ENCODE results near the gene RIOK3. TPM values are rescaled to one million over a fixed set of nuclear protein-coding genes. Genes with fewer than 3 reads are reported as not detected.

Gene RIOK3
- total RNA-seq, 5 donors from 2014 or later (not counting 1 experiment from before 2014, with no cell fraction given), result 63.1 to 99.2 (median 65.3) TPM

DNA sequence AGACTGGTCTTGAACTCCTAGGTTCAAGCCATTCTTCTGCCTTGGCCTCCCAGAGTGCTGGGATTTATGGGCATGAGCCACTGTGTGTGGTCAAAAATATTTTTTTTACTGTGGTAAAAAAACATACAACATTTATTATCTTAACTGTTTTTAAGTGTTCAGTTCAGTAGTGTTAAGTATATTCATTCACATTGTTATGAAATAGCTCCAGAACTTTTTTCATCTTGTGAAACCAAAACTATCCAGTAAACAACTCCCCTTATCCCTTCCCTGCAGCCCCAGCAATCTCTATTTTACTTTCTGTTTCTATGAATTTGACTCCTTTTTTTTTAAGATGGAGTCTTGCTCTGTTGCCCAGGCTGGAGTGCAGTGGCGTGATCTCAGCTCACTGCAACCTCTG lies 59.6 kb downstream of the RIOK3 start:
- H3K4me1 Mint-ChIP-seq, result peaks cover 27 to 35% (median 33%) of the 10 kb centered on the region in 3 donors
- no peak for DNase-seq
- no CpG with 5 or more reads among the region's 1 CpG for WGBS (ENCODE audit: insufficient coverage)
- H3K27me3 ChIP-seq (replicated peaks in 1 of 2; ENCODE audit: control insufficient read depth in 2 of 2, extremely low read depth in 1 of 2, insufficient read depth in 2 of 2, low read length in 1 of 2), result no peaks in the 10 kb centered on the region
- H3K36me3 ChIP-seq (ENCODE audit: control insufficient read depth in 2 of 2, extremely low read depth in 1 of 2, insufficient read depth in 1 of 2, low read length in 1 of 2), result peaks cover 6 to 70% of the 10 kb centered on the region in 2 donors
- H3K4me3 ChIP-seq (ENCODE audit: control insufficient read depth in 1 of 2, extremely low read depth in 1 of 2, low read length in 1 of 2), result no peak overlapping the region
- no peaks in the 10 kb centered on the region for H3K9me3 ChIP-seq
- H3K27me3 Mint-ChIP-seq, result no peaks in the 10 kb centered on the region
- ChIA-PET POLR2A (no interaction called here), CTCF (interaction anchor here (0.6 to 0.7 kb wide), 3 partner anchors 14 to 74 kb away, joined by 3 read pairs; no protein-coding TSS in a partner anchor)
- peaks cover 34% of the 10 kb centered on the region for H3K36me3 Mint-ChIP-seq
- no peak for ATAC-seq (replicated peaks in 1 of 4)
- no peak overlapping the region for H3K4me3 Mint-ChIP-seq
- peak overlapping the region; percentile 32 for H3K27ac ChIP-seq (ENCODE audit: low read length)
- no peaks in the 10 kb centered on the region for H3K9me3 Mint-ChIP-seq
- peaks cover 0 to 6% of the 10 kb centered on the region in 2 experiments for H3K4me1 ChIP-seq (ENCODE audit: control insufficient read depth in 1 of 2, extremely low read depth in 1 of 2, insufficient read depth in 2 of 2, low read length in 2 of 2)
- H3K27ac Mint-ChIP-seq, result peak overlapping the region; percentile 73 to 88

DNA sequence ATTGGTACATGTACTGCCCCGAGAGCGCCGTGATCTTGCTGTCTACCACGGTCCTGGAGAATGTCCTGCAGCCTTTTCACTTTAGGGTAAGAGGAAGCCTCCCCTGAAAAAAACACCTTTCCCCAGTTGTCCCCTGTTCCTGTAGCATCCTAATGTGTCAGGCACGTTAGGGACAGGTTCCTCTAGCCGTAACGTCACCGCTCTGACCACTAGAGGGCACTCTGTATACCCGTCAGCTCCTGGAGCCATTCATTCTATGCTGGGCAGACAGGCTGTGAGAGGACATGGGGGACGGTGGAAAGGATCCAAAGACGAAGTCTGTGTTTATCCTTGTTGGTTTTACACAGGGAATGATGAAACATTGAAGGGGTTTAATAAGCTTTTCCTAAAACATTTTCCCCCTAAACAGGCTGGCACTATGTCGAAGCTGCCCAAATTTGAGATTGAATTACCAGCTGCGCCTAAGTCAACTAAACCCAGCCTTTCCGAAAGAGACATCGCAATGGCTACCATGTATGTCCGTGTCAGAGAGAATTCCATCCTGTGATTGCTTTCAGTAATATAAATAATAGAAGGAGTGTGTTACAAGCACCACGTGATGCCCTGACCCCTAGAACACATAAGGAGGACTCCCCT lies 62.9 kb downstream of the RIOK3 start:
- Mint-ChIP-seq H3K27me3 (no peaks in the 10 kb centered on the region), H3K27ac (peak overlapping the region; percentile 78 to 83), H3K36me3 (peaks cover 42% of the 10 kb centered on the region), H3K4me3 (no peak overlapping the region), H3K9me3 (no peaks in the 10 kb centered on the region), H3K4me1 (peaks cover 14 to 26% (median 22%) of the 10 kb centered on the region in 3 donors)
- Histone ChIP-seq H3K9me3 (no peaks in the 10 kb centered on the region), H3K36me3 (ENCODE audit: control insufficient read depth in 2 of 2, extremely low read depth in 1 of 2, insufficient read depth in 1 of 2, low read length in 1 of 2) (peaks cover 7 to 71% of the 10 kb centered on the region in 2 donors), H3K4me1 (ENCODE audit: control insufficient read depth in 1 of 2, extremely low read depth in 1 of 2, insufficient read depth in 2 of 2, low read length in 2 of 2) (peaks cover 0 to 6% of the 10 kb centered on the region in 2 experiments), H3K27me3 (replicated peaks in 1 of 2; ENCODE audit: control insufficient read depth in 2 of 2, extremely low read depth in 1 of 2, insufficient read depth in 2 of 2, low read length in 1 of 2) (no peaks in the 10 kb centered on the region), H3K27ac (ENCODE audit: low read length) (no peak overlapping the region), H3K4me3 (ENCODE audit: control insufficient read depth in 1 of 2, extremely low read depth in 1 of 2, low read length in 1 of 2) (no peak overlapping the region)
- ChIA-PET POLR2A (interaction anchor here in 1 of 2 donors (0.6 to 0.7 kb wide), 2 partner anchors 32 to 156 kb away, joined by 4 read pairs; no protein-coding TSS in a partner anchor), CTCF (interaction anchor here (0.5 to 3.0 kb wide), 28 partner anchors 8 to 570 kb away, joined by 3 to 11 read pairs (median 4); partner anchors contain the start of gene NPC1 (in 1 of the 2))
- DNase-seq, result peak; percentile 25 to 88 (median 66)
- peak; percentile 95 to 98 (median 97) for ATAC-seq (replicated peaks in 1 of 4)
- WGBS (ENCODE audit: insufficient coverage), result 100% methylated on average over 4 of the region's 17 CpGs

DNA sequence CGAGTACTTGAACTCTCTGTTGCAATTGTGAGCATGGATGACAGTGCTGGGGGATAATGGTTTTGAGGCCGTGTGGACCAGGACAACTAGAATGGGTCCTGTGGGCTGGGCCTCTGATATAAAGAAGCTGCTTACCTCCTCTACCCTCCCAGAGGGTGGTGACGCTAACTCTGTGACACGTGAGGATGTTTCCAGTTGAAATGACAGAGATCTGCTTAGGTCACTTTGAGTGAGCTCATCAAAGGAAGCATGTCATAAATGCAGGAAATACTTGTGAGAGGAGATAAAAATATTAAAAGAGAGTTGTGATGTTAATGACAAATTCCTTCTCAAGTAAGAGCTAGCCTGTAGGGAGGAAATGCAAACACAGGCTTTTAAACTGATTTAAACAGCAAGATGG lies 66.6 kb downstream of the RIOK3 start:
- no peak for ATAC-seq (replicated peaks in 1 of 4)
- H3K27ac ChIP-seq (ENCODE audit: low read length), result no peak overlapping the region
- peaks cover 52% of the 10 kb centered on the region for H3K36me3 Mint-ChIP-seq
- peak overlapping the region in 1 of 2 donors; percentile 5 for H3K27ac Mint-ChIP-seq
- ChIA-PET POLR2A (no interaction called here), CTCF (interaction anchor here in 1 of 2 donors (0.6 kb wide), 1 partner anchor 20 kb away, joined by 3 read pairs; no protein-coding TSS in a partner anchor)
- no peaks in the 10 kb centered on the region for H3K27me3 ChIP-seq (replicated peaks in 1 of 2; ENCODE audit: control insufficient read depth in 2 of 2, extremely low read depth in 1 of 2, insufficient read depth in 2 of 2, low read length in 1 of 2)
- no peaks in the 10 kb centered on the region for H3K4me1 ChIP-seq (ENCODE audit: control insufficient read depth in 1 of 2, extremely low read depth in 1 of 2, insufficient read depth in 2 of 2, low read length in 2 of 2)
- no peak overlapping the region for H3K4me3 Mint-ChIP-seq
- H3K9me3 Mint-ChIP-seq, result no peaks in the 10 kb centered on the region
- WGBS (ENCODE audit: insufficient coverage), result no CpG with 5 or more reads among the region's 4 CpGs
- H3K4me1 Mint-ChIP-seq, result peaks cover 6 to 12% (median 7%) of the 10 kb centered on the region in 3 donors
- DNase-seq, result no peak
- no peaks in the 10 kb centered on the region for H3K9me3 ChIP-seq
- no peak overlapping the region for H3K4me3 ChIP-seq (ENCODE audit: control insufficient read depth in 1 of 2, extremely low read depth in 1 of 2, low read length in 1 of 2)
- peaks cover 21 to 89% of the 10 kb centered on the region in 2 donors for H3K36me3 ChIP-seq (ENCODE audit: control insufficient read depth in 2 of 2, extremely low read depth in 1 of 2, insufficient read depth in 1 of 2, low read length in 1 of 2)
- no peaks in the 10 kb centered on the region for H3K27me3 Mint-ChIP-seq

- CTCF ChIA-PET, result no interaction called here
- H3K4me1 ChIP-seq (ENCODE audit: control insufficient read depth in 1 of 2, extremely low read depth in 1 of 2, insufficient read depth in 2 of 2, low read length in 2 of 2), result no peaks in the 10 kb centered on the region
- H3K27ac Mint-ChIP-seq, result no peak overlapping the region
- H3K9me3 ChIP-seq, result no peaks in the 10 kb centered on the region
- H3K4me3 ChIP-seq (ENCODE audit: control insufficient read depth in 1 of 2, extremely low read depth in 1 of 2, low read length in 1 of 2), result no peak overlapping the region
- H3K27me3 Mint-ChIP-seq, result no peaks in the 10 kb centered on the region
- peaks cover 22 to 86% of the 10 kb centered on the region in 2 donors for H3K36me3 ChIP-seq (ENCODE audit: control insufficient read depth in 2 of 2, extremely low read depth in 1 of 2, insufficient read depth in 1 of 2, low read length in 1 of 2)
- no peak overlapping the region for H3K27ac ChIP-seq (ENCODE audit: low read length)
- no peak for DNase-seq
- H3K27me3 ChIP-seq (replicated peaks in 1 of 2; ENCODE audit: control insufficient read depth in 2 of 2, extremely low read depth in 1 of 2, insufficient read depth in 2 of 2, low read length in 1 of 2), result no peaks in the 10 kb centered on the region
- no peak overlapping the region for H3K4me3 Mint-ChIP-seq
- 94% methylated on average over 3 of the region's 7 CpGs for WGBS (ENCODE audit: insufficient coverage)
- ATAC-seq (replicated peaks in 1 of 4), result no peak
- H3K9me3 Mint-ChIP-seq, result no peaks in the 10 kb centered on the region
- peaks cover 50% of the 10 kb centered on the region for H3K36me3 Mint-ChIP-seq
- peaks cover 0 to 6% (median under 1%) of the 10 kb centered on the region in 3 donors for H3K4me1 Mint-ChIP-seq
- POLR2A ChIA-PET, result no interaction called here
Measured at GRCh38 chr18:23521271-23521670, 68.2 kb downstream of the RIOK3 start.

GRCh38 chr18:23521907-23522306 lies 68.8 kb downstream of the RIOK3 start:
- ChIA-PET CTCF (interaction anchor here (0.6 to 1.2 kb wide), 2 partner anchors 15 to 17 kb away, joined by 3 read pairs; no protein-coding TSS in a partner anchor), POLR2A (interaction anchor here (0.6 to 0.8 kb wide), 2 partner anchors 436 to 617 kb away, joined by 3 to 4 read pairs; partner anchors contain the start of gene CABYR (in 1 of the 2))
- H3K27me3 Mint-ChIP-seq, result no peaks in the 10 kb centered on the region
- no peak for ATAC-seq (replicated peaks in 1 of 4)
- no peak overlapping the region for H3K4me3 Mint-ChIP-seq
- peaks cover 53% of the 10 kb centered on the region for H3K36me3 Mint-ChIP-seq
- Histone ChIP-seq H3K9me3 (no peaks in the 10 kb centered on the region), H3K36me3 (ENCODE audit: control insufficient read depth in 2 of 2, extremely low read depth in 1 of 2, insufficient read depth in 1 of 2, low read length in 1 of 2) (peaks cover 24 to 86% of the 10 kb centered on the region in 2 donors), H3K27ac (ENCODE audit: low read length) (no peak overlapping the region), H3K4me3 (ENCODE audit: control insufficient read depth in 1 of 2, extremely low read depth in 1 of 2, low read length in 1 of 2) (no peak overlapping the region), H3K27me3 (replicated peaks in 1 of 2; ENCODE audit: control insufficient read depth in 2 of 2, extremely low read depth in 1 of 2, insufficient read depth in 2 of 2, low read length in 1 of 2) (no peaks in the 10 kb centered on the region), H3K4me1 (ENCODE audit: control insufficient read depth in 1 of 2, extremely low read depth in 1 of 2, insufficient read depth in 2 of 2, low read length in 2 of 2) (no peaks in the 10 kb centered on the region)
- DNase-seq, result no peak
- peaks cover 0 to 6% (median 0%) of the 10 kb centered on the region in 3 donors for H3K4me1 Mint-ChIP-seq
- peak overlapping the region in 1 of 2 donors; percentile 48 for H3K27ac Mint-ChIP-seq
- H3K9me3 Mint-ChIP-seq, result no peaks in the 10 kb centered on the region
- WGBS (ENCODE audit: insufficient coverage), result 95% methylated on average over 6 of the region's 7 CpGs

DNA sequence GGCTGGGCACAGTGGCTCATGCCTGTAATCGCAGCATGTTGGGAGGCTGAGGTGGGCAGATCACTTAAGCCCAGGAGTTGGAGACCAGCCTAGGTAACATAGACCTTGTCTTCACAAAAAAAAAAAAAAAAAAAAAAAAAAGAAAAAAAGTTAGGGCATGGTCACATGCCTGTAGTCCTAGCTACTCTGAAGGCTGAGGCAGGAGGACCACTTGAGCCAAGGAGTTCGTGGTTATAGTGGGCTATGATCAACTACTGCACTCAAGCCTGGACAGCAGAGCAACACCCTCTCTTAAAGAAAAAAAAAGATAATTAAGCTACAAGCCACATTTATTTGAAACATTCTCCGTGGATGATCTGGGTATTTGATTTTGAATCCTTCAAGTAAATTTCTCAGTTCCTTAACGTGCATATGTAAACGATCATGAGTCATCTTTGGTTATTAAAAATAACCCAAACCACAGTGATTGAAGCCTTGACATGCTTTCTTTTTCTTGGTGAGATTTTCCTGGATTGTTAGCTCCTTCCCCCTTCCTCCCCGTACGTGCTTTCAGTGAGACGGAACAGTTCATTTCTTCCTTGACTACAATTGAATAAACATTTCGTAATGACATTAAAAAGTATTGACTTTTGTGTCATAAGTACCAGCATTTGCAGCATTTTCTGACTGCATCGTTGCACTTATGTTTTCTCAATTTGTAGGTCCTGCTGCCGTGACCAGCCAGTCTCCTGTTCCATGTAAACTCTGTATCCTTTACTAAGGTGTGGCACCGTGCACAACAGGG lies 70.5 kb downstream of the RIOK3 start:
- peak overlapping the region in 1 of 2 donors; percentile 2 for H3K27ac Mint-ChIP-seq
- H3K27me3 Mint-ChIP-seq, result no peaks in the 10 kb centered on the region
- H3K4me1 Mint-ChIP-seq, result peaks cover 0 to 6% (median 0%) of the 10 kb centered on the region in 3 donors
- H3K27ac ChIP-seq (ENCODE audit: low read length), result no peak overlapping the region
- no peak overlapping the region for H3K4me3 Mint-ChIP-seq
- CTCF ChIA-PET, result interaction anchor here (0.6 to 0.7 kb wide), 4 partner anchors 9 to 415 kb away, joined by 3 to 8 read pairs (median 4); no protein-coding TSS in a partner anchor
- no peak overlapping the region for H3K4me3 ChIP-seq (ENCODE audit: control insufficient read depth in 1 of 2, extremely low read depth in 1 of 2, low read length in 1 of 2)
- no peaks in the 10 kb centered on the region for H3K4me1 ChIP-seq (ENCODE audit: control insufficient read depth in 1 of 2, extremely low read depth in 1 of 2, insufficient read depth in 2 of 2, low read length in 2 of 2)
- 77% methylated on average over 9 of the region's 12 CpGs for WGBS (ENCODE audit: insufficient coverage)
- peaks cover 54% of the 10 kb centered on the region for H3K36me3 Mint-ChIP-seq
- peaks cover 29 to 89% of the 10 kb centered on the region in 2 donors for H3K36me3 ChIP-seq (ENCODE audit: control insufficient read depth in 2 of 2, extremely low read depth in 1 of 2, insufficient read depth in 1 of 2, low read length in 1 of 2)
- no peaks in the 10 kb centered on the region for H3K9me3 ChIP-seq
- H3K9me3 Mint-ChIP-seq, result no peaks in the 10 kb centered on the region
- H3K27me3 ChIP-seq (replicated peaks in 1 of 2; ENCODE audit: control insufficient read depth in 2 of 2, extremely low read depth in 1 of 2, insufficient read depth in 2 of 2, low read length in 1 of 2), result no peaks in the 10 kb centered on the region
- POLR2A ChIA-PET, result interaction anchor here in 1 of 2 donors (0.6 kb wide), 1 partner anchor 631 kb away, joined by 4 read pairs; no protein-coding TSS in a partner anchor
- ATAC-seq (replicated peaks in 1 of 4), result no peak
- DNase-seq, result no peak

All from T-cell (primary cell).